GM12801 (cell line): ENCODE measurements around the gene ANKRD13C.

Experiments
- TF ChIP-seq, protein P1 (sequence below): IDR thresholded peaks from one replicate; pipeline ENCODE4 v1.5.1; 2011; ENCODE audit warnings: control low read depth; ENCODE audit not compliant: insufficient read length; ENCODE audit errors: extremely low read depth

Gene ANKRD13C, protein sequence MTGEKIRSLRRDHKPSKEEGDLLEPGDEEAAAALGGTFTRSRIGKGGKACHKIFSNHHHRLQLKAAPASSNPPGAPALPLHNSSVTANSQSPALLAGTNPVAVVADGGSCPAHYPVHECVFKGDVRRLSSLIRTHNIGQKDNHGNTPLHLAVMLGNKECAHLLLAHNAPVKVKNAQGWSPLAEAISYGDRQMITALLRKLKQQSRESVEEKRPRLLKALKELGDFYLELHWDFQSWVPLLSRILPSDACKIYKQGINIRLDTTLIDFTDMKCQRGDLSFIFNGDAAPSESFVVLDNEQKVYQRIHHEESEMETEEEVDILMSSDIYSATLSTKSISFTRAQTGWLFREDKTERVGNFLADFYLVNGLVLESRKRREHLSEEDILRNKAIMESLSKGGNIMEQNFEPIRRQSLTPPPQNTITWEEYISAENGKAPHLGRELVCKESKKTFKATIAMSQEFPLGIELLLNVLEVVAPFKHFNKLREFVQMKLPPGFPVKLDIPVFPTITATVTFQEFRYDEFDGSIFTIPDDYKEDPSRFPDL

DNA sequence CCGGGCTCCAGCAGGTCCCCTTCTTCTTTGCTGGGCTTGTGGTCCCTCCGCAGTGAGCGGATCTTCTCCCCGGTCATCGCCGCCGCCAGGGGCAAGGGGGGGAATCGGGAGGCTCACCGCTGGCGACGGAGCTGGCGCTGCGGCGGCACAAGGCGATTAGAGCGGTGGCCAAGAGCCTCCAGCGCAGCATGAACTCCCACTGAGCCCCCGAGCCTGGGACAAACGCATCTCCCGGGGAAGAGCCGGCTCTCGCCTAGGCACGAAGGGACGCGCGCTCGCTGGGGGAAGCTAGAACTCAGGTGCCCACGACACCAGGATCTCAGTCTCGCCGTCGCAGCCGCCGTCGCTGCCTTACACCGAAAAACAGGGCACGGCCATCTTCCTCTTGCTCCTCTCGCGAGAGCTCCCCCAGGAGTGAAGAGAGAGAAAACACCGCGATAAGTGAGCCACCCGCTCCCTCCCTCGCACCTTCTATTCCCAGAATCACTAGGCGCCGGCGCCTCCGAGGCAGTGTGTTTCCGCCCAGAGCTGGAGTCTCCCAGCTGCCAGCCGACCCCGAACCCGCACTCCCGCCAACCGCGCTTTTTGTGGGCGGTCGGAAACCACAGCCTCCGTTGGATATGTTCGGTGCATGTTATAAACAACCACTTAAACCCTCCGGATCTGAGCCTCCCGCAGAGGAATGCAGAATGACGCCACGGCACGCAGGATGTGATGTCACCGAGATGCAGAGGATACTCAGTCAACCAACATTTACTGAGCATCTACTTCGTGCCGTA, at the start of gene ANKRD13C:
ANKRD13C (minus strand) TSS at position 391 of the 779 bp plus-strand sequence; CDS start at position 77, 314 bp downstream.
- TF ChIP-seq, protein P1, sequence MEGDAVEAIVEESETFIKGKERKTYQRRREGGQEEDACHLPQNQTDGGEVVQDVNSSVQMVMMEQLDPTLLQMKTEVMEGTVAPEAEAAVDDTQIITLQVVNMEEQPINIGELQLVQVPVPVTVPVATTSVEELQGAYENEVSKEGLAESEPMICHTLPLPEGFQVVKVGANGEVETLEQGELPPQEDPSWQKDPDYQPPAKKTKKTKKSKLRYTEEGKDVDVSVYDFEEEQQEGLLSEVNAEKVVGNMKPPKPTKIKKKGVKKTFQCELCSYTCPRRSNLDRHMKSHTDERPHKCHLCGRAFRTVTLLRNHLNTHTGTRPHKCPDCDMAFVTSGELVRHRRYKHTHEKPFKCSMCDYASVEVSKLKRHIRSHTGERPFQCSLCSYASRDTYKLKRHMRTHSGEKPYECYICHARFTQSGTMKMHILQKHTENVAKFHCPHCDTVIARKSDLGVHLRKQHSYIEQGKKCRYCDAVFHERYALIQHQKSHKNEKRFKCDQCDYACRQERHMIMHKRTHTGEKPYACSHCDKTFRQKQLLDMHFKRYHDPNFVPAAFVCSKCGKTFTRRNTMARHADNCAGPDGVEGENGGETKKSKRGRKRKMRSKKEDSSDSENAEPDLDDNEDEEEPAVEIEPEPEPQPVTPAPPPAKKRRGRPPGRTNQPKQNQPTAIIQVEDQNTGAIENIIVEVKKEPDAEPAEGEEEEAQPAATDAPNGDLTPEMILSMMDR = no peak

DNA sequence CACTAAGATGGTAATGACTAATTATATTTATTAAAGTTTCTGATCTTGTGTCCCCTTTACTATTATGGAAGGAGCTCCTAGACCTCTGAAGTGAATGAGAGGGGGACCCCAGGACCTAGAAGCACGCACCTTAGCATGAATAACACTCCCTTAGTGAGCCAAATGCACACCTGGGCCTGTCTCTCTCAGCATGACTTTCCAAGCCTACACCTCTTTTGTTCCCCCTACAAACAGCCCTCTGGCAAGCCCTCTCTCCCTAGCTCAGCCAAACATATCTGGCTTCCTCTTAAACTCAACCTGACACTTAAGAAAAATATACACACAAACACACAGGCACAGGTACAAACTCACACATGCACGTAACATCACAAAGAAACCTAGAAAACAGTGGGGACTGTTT, 49.2 kb upstream of the ANKRD13C start:
- TF ChIP-seq, protein P1 = no peak

DNA sequence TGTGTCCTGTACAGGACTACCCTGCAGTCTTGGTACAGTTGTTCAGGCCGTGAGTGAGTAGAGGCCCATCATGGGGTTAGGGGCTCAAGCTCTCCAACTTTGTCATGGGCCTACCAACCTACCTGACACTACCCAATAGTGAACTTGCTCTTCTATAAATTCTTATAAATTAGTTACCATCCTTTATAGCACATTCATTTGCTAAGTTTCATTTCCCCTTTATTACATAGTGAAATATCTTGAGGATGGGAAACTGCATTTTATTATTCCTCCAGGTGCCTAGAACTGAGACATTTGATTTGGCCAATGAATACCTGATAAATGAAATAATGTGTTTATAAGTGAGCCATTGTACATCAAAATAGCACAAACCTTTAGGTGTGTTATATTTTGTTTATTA, 47.5 kb upstream of the ANKRD13C start:
- TF ChIP-seq, protein P1 = no peak

DNA sequence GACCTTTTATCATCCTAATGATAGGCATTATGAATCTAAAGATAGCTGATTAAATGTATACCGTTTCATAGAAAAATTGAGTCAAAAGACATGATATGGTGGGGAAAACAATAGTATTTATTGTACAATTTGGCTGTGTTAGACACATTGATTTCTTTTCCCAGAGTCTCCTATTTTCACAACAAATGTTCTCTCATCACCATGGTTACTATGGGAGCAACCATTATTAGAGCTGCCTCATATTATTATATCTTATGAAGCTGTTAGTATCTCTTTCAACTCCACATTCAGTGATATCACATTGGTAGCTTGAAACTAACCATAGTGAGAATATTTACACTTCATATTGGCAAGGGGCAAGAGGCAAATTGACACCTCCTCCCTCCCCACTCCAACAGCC, 45.8 kb upstream of the ANKRD13C start:
- TF ChIP-seq, protein P1 = no peak

DNA sequence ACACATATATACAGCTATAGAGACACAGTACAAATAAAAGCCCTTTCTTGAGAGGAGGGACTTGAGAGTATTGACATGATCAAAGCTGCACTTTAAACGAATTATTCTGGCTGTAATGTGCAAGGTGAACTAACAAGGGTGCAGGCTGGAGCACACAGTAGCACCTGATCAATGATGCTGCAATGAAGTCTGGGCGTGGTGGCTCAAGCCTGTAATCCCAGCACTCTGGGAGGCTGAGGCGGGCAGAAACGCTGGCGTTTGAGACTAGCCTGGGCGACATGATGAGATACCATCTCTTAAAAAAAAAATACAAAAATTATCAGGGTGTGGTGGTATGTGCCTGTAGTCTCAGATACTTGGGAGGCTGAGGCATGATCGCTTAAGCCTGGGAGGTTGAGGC, 42.5 kb upstream of the ANKRD13C start:
- TF ChIP-seq, protein P1 = no peak

DNA sequence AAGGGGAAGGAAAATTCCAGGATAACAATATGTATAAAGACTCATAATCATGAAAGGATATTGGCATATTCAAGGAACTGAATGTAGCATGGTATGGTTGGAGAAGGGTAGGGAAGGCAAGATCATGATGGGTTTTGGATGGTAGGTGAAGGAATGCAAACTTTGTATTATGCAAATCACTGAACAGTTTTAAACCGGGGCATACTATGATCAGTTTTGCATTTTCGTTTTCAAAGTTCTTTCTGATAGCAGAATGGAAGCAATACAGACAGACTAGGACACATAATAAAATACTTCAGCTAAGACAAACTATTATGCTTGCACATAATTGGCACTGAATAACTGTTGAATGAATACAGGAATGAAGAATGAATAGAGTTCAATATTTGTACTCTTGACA, 42.1 kb upstream of the ANKRD13C start:
- TF ChIP-seq, protein P1 = no peak

DNA sequence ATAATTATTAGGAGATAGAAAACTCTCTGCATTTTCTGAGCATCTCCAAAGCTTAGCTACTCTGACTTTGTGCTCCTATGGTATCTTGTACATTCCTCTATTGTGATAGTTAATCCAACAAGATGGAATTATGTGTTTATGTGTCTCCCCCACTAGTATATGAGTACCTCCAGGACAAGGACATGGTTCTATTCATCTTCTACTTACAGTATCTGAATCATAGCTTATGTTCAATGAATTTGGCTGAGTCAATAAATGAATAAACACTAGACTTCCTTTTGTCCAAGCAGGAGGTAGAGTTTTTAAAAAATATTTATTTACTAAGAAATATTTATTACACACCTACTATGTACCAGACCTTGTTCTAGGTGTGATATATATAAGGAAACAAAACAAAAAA, 38.1 kb upstream of the ANKRD13C start:
- TF ChIP-seq, protein P1 = no peak
